GM19239 (cell line): ENCODE measurements around the gene CDCA4.
A peak's percentile ranks its signal among the peaks of the same experiment; 100 is the strongest.

Experiments used
- DNase-seq: peaks from one replicate; pipeline ENCODE4 v3.0.0; 2011; ENCODE audit warnings: low spot score; ENCODE audit not compliant: insufficient read length
- FAIRE-seq: peaks from 2 replicates; lab custom pipeline; 2011; peaks lifted over from hg19 to GRCh38; lab: Jason Lieb, UNC

Gene CDCA4

GRCh38 chr14:105059035-105059924 lies 38.4 kb upstream of the CDCA4 start:
- FAIRE-seq (no peak), DNase-seq (no peak)

- no peak for FAIRE-seq
These were observed 37.7 kb upstream of the CDCA4 start for GRCh38 chr14:105058521-105059034.

GRCh38 chr14:105056303-105056831 lies 35.5 kb upstream of the CDCA4 start:
- FAIRE-seq (no peak), DNase-seq (no peak)

More at GRCh38 chr14:105058521-105059034, 37.7 kb upstream of the CDCA4 start:
- DNase-seq: no peak

GRCh38 chr14:105055736-105056302 lies 34.9 kb upstream of the CDCA4 start:
- FAIRE-seq (no peak), DNase-seq (no peak)

GRCh38 chr14:105055334-105055733 lies 34.5 kb upstream of the CDCA4 start:
- FAIRE-seq (no peak), DNase-seq (no peak)

- no peak for DNase-seq
- no peak for FAIRE-seq
These were observed 33.1 kb upstream of the CDCA4 start for GRCh38 chr14:105053996-105054395.

- DNase-seq: no peak
- FAIRE-seq: no peak
These were observed 32.5 kb upstream of the CDCA4 start for GRCh38 chr14:105053421-105053820.

- DNase-seq (no peak), FAIRE-seq (no peak)
These were observed 31.2 kb upstream of the CDCA4 start for GRCh38 chr14:105052110-105052458.

- no peak for DNase-seq
- FAIRE-seq: no peak
These were observed 30.6 kb upstream of the CDCA4 start for GRCh38 chr14:105051182-105052109.

- no peak for DNase-seq
- FAIRE-seq: no peak
These were observed 29.6 kb upstream of the CDCA4 start for GRCh38 chr14:105050551-105050897.

- FAIRE-seq: no peak
- DNase-seq: no peak
These were observed 29.1 kb upstream of the CDCA4 start for GRCh38 chr14:105049753-105050550.

GRCh38 chr14:105047283-105048016 lies 26.6 kb upstream of the CDCA4 start:
- no peak for DNase-seq
- peak; percentile 64 for FAIRE-seq

GRCh38 chr14:105046891-105047282 lies 26.0 kb upstream of the CDCA4 start:
- DNase-seq: no peak
- no peak for FAIRE-seq

GRCh38 chr14:105045710-105046326 lies 24.9 kb upstream of the CDCA4 start:
- DNase-seq: peak; percentile 98
- FAIRE-seq: peak; percentile 87

GRCh38 chr14:105043641-105044040 lies 22.8 kb upstream of the CDCA4 start:
- FAIRE-seq: no peak
- DNase-seq: no peak

- DNase-seq: no peak
- no peak for FAIRE-seq
These were observed 21.9 kb upstream of the CDCA4 start for GRCh38 chr14:105042813-105043212.

- no peak for DNase-seq
- FAIRE-seq: no peak
These were observed 21.2 kb upstream of the CDCA4 start for GRCh38 chr14:105041841-105042765.
